ENCODE measurements around the gene EDAR.

EDAR gene

DNA sequence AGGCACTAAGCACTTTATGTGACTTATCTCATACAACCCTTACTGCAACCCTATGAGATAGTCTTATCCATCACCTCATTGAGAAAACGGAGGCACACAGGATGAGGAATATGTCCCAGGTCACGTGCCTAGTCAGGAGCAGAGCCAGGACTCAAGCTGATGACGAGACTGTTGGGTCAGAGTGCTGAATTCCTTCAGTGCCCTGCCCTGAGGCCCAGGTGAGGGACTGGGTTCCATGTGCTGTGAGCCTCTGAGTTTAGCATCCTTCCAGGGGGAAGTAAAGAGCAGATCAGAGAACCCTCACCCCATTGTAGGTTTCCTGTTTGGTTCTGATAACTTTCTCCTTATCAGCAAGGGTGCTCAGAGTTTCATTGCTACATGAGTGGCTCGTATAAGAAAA is 11.7 kb upstream of the EDAR start:
- no peak for DNase-seq

DNA sequence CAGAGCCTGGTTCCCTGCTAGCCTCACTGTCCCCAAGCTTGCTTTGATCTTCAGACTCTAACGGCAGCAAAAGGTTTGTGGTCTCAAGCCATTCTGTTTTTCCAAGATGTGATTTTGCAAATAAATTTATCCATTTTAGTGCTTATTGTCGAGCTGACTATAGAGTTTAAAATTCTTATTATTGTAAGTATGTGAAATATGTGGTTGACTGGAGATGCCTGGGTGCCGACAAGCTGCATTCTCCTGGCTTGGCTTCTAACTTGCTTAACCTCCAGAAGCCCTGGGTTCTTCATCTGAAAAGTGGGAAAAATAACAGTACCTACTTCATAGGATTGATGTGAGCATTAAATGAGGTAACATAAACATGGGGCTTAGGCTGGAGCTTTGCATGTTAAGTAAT is 9.9 kb upstream of the EDAR start:
- no peak for DNase-seq

DNA sequence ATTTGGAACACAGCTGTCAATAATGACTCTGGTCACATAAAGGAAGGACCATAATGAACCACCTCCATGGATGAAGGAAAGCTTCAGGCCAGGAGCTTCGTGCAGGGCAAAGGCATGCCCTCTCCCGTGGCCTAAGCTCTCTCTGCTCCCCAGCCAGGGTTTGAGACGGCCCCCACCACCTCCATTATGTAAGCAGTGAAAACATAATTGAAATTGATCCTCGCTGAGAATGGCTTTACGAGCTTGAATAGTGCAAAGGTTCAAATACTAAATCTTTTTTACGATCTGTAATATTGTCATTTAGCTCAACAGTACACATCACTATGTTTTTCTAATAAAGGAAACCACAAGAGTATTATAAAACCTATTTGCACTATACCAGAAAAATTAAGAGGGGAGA is 5.2 kb upstream of the EDAR start:
- DNase-seq: no peak

DNA sequence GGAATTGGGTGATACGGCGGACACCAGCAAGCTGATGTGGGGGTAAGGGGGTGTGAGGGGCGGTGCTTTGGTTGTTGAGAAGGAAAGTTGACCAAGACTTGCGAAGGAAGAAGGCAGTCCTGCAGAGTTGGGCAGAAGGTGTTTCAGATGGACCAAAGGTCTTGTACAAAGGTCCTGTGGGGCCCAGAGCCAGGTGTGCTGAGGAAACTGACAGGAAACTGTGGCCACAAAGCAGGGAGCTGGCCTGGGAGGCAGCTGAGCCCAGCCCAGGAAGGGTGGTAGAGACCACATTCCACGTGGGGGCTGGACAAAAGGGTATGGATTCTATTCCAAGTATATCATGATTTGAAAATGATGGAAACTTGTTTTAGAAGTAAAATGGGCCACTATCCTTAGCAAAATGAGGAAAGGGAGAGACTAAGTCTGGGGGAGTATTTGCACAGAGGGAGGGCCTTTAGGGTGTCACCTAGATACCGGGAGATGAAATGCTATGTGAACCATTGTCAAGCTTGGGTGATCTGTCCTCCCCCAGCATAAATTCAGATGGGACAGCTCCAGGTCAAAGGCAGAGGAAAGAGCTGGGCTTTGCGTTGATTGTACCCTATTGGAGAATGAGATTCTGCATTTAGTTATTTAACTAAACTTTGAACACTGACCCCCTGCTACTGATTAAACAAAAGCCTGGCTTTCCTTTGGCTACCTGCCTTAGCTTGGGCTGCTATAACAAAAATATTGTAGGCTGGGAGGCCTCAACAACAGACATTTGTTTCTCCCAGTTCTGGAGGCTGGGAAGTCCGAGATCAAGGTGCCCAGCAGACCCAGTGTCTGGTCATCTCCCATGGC is 4.3 kb upstream of the EDAR start:
- DNase-seq: no peak

DNA sequence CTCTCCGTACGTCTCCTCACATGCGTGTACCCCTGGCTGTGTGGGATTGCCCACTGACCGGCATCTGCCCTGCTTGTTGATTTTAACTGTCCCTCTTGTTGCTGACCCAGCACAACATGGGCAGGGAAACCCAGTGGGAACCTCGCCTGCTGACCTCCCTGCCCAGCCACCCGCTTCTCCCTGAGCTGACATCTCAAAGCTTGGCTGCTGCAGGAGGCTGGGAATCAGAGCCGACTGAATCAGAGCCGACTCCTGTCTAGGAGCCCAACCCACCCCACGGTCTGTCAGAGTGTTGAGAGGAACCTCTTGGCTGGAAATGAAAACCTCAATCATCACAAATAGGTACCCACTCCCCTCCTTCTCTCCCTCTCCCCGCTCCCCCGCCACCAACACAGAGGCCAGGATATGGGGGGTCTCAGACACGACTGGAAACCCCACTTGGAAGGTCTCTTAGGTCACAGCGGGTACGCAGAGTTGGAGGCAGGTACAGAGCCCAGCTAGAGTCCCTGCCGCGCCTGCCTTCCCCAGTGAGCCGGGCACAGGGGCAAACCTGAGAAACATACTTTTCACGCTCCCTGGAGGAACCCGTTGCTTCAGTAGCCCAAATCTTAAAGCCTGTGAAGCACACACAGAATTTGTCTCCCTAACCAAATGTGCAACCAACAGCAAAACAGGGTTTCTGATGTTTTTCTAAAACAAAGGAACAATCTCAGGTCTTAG is 784 bp downstream of the EDAR start:
- no peak for DNase-seq

DNA sequence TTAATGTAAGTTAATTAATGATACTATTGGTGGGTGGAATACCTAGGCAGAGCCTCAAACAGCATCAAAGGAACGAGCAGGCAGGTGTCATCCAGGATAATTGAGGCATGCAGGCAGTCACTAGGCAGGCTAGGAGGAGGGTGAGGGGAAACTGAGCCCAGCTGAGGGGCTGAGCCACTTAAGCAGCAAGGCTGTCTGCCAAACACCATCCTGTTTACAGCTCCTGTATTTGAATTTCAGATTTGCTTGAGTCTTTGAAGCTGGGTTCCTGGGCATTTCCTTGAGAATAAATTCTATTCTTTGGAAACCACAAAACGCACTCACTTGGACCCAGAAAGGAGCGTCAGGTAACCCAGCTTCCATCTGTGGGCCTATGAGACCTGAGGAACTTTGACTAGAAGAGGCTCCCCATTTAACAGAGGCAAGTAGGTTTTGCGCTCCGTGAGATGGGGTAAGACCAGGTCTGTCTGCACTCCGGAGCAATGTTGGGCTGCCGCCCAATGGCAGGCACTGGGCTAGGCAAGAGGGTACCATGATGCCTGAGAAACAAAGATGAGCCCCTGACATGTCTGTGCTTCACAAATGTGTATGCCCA is 2.0 kb downstream of the EDAR start:
- no peak for DNase-seq

DNA sequence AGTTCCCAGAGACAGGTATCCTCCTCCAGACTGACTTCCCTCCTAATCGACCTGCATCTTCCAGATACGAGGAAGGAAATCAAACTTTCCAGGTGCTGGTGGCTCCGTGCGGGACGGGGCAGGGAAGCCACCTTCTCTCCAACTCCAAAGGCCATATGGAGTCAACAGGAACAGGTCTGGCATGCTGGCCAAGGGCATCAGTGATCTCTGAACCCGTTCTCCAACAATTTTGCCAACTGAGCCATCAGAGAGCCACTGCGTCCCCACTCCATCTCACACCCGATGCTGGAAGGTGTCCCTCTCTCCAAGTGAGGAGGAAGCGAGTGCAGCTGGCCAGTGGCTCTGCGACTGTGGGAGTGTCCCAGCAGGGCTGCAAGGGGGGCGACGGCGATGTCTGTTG is 5.4 kb downstream of the EDAR start:
- no peak for DNase-seq

DNA sequence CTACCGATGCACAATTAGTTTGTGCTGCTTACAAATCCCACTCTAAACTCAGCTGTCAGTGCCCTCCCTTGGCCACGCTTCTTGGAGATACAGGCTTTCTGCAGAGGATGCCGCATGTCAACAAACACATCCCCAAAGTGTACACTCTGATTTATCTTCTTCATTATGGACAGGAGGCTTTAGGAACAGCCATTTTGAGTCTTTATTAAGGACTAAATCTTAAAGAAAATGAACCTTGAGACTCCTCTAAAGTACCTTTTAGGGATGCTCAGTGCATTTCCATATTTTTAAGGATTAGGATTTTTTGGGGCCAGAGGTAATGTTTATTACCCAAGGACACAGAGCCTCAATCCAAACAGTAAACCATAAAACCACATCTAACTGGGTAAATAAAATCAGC is 6.0 kb downstream of the EDAR start:
- DNase-seq: no peak

DNA sequence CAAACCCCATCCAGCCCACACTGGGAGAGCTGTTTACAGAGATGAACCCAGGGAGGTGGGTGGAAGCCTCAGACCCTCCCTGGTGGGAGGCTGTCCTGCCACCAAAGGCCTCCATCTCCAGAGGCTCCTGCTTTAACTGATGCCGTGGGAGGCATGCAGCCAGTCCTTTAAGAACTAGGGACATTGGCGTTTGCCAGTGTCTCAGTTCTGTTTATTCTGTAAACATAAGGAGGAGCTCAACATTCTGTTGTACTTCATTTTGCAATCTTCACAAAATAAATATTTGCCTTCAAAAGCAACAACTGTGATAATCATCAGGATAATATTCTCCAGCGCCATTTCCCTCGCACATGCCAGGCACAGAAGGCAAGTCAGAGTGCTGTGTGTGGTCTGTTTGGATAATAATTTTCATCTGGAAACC is 6.8 kb downstream of the EDAR start:
- DNase-seq: no peak

DNA sequence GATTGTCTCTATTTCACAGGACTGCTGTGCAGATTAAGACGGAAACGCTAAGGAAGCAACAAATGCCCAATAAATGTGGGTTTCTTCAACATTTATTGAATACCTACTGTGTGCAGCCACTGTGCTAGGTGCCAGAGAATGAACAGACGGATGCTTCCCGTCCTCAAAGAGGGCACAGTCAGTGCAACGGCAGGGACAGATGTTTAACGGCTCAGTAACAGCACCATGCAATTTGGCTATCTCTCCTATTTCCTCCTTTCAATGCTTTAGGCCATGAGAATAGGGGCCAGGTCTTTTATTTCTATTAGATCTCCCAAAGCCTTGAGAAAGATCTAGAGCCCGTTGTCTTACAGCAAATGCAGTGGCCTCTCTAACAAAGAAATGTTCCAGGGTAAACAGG is 7.2 kb downstream of the EDAR start:
- no peak for DNase-seq

DNA sequence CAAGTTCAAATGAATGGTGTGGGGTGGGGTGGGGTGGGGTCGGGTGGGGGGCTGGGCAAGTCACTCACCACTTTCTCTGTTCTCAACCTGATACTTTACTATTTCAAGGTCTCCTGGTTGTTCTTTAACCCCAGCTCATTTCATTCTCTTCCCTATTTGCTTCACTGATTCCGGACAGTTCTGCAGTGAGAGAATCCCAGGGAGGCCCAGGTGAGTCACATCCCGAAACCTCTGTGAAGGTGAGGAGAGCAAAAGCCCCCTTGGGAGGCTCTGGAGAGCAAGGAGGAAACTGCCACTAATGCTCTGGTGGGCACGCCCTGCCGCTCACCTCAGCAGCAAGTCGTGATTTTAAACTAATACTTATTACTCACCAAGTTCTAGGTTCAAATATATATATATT is 8.9 kb downstream of the EDAR start:
- no peak for DNase-seq

DNA sequence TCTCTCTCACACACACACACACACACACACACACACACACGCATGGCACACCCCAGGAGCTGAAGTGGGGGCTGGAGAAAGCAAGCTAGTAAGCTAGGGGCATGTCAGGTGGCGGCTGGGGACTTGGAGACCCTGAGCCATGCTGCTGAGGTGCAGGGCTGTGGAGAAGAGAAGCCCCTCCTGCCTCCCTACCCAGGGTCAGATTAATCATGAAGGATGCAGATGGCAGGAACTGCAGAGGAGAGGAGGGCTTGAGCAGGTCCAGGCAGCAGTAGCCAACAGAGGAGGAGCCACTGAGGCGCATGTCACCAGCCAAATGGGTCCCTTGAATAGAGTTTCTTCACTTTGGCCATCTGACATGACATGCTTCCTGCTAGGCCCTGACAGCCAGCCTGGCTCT is 9.6 kb downstream of the EDAR start:
- DNase-seq: no peak

DNA sequence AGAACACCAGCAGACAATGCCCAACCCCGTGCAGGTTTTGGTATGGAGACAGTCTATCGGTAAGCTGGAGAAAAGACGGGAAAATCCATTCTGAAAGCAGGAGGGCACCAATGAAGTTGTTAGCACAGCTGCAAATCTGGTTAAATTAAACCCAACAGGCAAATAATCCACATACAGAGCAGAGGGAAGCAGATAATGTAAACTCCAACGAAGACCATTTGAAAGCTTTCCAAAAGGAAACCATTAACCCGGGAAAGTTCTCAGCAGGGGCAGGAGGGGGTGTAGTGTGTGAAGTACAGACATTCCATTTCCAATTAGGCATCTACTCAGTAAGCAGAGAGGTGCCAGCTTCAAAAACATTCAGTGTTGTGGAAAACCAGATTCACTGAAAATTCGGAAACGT is 10.3 kb downstream of the EDAR start:
- DNase-seq: no peak

DNA sequence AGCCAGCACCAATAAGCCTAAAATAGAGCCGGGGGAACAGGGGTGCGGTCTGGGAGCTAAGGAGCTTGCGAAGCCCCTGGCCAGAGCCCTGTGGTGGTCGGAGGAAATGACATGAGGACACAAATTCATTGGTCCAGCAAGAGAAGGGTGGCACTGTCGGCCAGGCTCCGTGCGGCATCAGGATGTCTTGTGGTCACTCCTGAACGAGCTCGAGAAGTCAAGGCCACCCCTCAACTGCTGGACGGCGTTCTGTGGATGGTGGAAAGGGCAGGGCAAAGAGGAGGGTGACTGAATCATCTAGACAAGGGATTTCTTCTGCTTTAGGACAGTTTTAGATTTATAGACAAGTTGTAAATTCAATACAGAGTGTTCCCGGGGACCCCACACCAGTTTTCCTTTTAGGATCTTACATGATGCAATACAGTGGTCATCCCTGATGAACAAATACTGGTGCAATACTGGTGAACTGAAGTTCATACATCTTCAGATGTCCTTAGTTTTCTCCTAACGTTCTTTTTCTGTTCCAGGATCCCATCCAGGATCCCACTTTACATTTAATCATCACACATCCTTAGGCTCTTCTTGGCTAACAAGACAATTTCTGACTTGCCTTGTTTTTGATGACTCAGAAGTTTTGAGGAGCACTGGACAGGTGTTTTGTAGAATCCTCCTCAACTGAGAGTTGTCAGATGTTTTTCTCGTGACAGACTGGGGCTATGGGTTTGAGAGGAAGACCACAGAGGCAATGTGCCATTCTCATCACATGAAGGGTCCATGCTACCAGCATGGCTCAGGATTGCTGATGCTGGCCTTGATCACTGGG is 13.2 kb downstream of the EDAR start:
- DNase-seq: no peak

DNA sequence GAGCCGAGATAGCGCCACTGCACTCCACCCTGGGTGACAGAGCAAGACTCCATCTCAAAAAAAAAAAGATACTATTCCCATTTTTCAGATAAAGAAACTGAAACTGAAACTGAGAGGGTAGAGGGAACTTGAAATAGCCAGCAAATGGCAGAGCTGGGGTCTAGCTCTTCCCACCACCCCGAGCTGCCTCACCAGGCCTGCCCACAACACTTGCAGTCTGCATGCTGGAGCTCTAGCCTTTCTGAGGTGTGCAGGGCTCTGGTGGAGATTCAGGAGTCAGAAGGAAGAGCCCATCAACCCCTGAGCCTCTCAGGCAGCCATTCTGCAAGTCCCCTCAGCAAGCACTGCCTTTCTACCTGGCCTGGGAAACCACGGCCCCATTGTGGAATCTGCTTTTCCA is 14.3 kb downstream of the EDAR start:
- no peak for DNase-seq

DNA sequence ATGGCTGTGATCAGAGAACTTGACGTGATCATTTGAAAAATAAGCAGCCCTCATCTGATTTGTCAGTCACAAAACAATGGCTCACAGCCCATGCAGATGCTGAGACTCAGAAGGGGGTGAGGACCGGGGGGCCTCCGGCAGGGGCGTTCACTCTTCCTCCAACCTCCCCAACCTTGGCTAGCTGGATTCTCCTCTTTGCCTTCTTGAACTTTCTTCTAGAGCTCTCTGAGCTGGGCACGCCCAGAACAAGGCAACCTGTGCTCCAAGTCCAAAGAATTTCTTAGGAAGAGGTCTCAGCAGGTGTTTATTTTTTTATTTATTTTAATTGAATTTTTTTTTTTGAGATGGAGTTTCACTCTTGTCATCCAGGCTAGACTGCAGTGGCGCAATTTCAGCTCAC is 16.4 kb downstream of the EDAR start:
- DNase-seq: no peak

DNA sequence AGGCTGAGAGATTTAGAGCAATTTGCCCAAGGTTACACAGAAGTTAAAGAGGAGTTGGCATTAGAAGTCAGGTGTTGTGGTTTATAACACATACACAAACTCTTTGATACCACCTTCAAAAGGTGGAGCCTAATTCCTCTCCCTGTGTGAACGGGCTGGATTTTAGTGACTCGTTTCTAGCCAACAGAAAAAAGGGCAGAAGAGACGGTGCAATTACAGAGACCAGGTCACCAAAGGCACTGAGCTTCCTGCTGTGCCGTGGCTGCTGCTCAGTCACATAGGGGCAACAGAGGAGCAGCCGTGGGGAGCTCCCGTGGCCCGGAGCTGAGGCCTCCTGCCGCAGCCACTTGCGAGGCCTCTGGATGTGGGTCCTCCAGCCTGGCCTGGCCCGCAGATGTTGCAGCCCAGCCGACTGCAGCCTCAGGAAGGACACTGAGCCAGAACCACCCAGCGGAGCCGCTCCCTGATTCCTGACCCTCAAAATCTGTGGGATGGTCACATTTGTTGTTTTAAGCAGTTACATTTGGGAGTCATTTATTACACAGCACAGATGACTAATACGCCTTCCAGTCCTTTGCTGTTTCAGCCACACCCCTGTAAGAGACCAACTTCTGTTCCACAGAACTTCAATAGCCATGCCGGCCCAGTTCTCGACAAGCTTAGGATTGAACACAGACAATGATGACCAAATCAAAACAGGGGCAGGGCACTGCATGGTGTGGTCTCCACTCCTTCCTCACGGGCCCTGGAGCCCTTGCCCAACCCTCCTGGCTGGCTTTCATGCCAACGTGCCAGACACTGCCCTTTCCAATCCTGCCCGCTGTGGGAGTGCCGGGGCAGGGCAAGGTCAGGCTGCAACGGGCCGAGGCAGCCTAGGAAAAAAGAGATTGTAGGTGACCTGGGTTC is 17.1 kb downstream of the EDAR start:
- no peak for DNase-seq

DNA sequence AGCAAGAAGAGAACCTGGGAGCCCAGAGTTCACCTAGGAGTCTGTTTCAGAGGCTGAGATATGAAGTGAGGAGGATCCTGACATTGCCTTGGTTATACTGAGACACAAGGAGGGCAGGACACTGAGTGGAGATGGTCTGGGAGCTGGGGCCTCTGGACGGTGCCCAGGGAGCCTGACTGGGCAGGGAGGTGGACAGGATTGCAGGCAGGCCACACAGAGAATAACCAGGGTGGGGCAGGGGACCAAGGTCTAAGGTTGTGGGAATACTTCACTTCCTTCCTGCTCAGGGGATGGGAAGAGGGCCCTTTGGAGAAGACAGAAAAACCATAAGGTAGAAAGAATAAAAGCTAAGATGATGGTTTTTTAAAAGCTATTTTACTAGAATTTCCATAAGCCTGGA is 18.7 kb downstream of the EDAR start:
- no peak for DNase-seq

DNA sequence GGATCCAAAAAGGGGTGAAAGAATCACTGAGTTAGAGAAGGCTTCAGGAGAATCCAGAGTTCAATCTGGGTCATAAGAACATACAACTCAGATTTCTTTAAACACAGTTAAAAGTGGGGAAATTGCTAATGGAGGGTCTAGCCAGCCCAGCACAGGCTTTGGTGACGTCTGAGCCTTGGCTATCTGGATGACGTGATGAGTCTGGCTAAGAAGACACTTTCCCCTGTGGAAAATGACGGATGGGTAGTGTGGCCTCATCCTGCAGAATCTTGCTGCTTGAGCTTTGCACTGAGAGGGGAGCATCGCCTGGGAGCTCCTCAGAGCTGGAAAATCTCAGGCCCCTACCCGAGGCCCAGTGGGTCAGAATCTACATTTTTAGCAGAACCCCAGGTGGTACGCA is 19.2 kb downstream of the EDAR start:
- no peak for DNase-seq

DNA sequence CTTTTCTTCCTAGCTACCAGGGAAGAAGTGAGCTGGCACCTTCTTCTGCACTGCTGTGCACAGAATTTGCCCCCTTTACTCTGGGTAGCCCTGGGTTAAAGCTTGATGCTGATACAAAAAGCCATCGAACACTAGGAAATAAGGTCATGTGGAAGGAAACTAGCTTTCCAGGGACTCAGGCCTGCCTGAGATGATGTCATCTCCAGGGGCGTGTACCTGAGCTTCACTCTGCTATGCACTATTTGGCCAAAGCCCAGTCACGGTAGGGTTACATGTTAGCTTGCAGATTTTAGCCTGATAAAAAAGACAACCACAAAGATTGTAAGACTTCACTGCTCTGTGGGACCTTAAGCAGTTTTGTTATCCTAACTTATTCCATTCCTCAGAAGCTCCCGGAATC is 20.4 kb downstream of the EDAR start:
- no peak for DNase-seq

DNA sequence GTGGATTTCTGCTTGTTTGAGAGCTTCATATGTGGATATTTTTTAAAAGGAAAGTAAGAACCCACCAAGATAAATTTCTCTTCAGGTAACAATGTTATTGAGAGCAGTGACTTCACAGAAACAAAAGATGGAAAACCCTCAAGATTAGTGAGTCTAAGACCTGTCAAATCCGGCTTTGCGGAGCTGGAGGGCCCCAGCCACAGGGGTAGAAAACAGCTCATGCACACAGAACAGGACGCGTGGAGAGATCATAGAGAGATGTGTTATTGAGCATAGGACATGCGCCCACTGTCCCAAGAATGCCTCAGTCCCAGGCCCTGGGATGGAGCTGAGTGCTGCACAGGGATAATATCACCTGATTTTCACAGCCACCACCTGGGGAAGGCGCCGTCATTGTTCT is 21.3 kb downstream of the EDAR start:
- DNase-seq: no peak
